HG03196 (cell line): ENCODE results near the gene UBTFL1.
"Not testable (repeated sequence)": the region's sequence is repeated elsewhere in the genome, so short reads cannot be mapped to it uniquely, and the experiment has no call there.

Source experiments
- ATAC-seq: cut with Tn5 transposase; IDR thresholded peaks from one replicate; pipeline ENCODE4 v1.9.1; 2021; ENCODE audit not compliant: unreplicated experiment

The UBTFL1 gene, protein sequence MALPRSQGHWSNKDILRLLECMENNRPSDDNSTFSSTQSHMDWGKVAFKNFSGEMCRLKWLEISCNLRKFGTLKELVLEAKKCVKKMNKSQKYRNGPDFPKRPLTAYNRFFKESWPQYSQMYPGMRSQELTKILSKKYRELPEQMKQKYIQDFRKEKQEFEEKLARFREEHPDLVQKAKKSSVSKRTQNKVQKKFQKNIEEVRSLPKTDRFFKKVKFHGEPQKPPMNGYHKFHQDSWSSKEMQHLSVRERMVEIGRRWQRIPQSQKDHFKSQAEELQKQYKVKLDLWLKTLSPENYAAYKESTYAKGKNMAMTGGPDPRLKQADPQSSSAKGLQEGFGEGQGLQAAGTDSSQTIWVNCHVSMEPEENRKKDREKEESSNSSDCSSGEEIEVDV

DNA sequence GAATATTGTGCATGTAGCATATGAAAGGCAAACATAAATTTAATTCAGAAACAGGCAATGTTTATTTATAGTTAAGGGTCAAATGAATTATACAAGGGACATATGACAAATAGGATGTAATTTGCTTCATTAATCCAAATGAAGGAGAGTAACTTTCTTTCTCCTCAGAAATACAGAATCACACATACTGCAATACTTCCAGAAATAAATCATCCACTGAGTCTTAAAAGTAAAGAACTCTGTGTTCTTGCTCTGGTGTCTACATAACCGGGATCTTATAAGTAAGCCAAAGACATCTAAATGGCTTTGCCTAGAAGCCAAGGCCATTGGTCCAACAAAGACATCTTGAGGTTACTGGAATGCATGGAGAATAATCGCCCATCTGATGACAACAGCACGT, at the start of gene UBTFL1:
UBTFL1 (plus strand) TSS at position 301 of the 400 bp plus-strand sequence; CDS start at position 301, 0 bp downstream.
- not testable (repeated sequence) for ATAC-seq

DNA sequence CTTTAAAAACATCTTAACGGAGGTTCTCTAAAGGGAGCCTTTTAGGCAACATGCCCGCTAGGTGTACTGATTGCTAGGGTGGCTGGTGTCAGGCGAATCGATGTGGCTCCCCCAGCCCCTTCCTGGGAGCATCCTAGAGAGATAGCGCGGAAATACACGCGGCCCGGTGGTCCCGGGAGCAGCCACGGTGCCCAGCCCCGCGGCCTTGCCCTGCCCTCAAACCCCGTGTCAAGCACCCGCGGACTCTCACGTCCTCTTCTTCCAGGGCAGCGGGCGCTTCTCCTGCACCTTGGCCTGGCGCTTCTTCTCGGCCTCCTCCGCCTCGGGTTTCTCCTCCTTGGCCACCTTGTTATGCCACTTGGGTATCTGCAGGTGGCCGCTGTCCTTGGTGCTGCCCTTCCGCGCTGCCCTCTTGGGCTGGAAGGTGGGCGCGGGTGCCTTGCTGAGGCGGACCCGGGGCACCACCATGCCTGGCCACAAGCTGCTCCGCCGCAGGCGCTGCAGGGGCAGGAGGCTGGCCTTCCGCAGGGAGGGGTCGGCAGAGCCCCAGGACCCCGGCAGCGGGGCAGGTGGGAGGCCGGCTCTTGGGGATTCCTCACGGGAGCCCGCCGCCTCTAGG, 34.0 kb upstream of the UBTFL1 start:
- ATAC-seq: not testable (repeated sequence)

DNA sequence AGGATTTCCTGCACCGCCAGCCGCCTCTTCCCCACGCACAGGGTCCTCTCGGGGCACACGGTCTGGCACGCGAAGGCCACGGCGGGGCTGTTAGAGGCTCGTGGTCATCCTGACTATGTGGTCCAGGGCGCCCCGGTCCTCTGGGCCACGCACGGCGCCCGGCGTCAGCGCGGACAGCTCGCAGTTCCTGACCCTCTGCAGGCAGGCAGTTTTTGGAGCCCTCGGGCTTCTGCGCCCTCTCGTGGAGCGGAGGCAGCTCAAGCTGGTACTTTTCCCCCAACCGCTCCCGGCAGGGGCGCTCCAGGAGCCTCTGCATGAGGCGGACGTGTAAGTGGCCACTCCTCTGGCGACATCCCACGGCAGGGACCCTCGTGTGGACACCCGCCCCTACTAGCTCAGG, 33.4 kb upstream of the UBTFL1 start:
- ATAC-seq: not testable (repeated sequence)

DNA sequence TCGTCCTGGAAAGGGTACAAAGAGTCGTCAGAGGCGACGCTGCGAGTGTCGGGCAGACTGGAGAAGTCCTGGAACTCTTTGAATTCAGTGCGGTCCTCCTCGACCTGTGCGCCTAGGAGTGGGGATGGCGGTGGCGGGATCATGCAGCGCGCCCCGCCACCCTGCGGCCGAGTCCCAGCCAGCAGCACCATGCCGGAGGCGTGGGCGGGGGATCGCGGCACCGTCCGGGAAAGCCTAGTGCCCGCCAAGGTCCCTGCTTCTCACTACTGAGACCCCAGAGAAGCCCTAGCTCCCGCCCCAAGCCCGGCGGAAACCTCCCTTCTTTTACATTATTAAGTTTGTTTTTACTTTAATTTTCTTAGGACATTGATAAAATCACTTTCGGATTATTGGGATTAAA, 32.2 kb upstream of the UBTFL1 start:
- ATAC-seq: not testable (repeated sequence)

DNA sequence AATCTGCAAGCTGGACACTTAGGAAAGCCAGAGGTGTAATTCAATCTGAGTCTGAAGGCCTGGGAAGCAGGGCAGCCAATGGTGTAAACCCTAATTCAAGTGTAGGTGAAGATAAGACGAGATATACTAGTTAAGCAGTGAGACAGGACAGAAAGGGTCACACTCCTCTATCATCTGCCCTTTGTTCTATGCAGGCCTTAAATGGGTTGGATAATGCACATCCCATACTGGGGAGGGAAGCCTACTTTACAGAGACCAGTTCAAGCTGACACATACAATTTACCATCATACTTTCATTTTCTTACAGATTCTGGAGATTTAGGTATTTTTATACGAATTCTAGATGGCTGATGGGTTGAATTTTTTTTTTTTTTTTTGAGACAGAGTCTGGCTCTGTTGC, 3.0 kb downstream of the UBTFL1 start:
- ATAC-seq: not testable (repeated sequence)

DNA sequence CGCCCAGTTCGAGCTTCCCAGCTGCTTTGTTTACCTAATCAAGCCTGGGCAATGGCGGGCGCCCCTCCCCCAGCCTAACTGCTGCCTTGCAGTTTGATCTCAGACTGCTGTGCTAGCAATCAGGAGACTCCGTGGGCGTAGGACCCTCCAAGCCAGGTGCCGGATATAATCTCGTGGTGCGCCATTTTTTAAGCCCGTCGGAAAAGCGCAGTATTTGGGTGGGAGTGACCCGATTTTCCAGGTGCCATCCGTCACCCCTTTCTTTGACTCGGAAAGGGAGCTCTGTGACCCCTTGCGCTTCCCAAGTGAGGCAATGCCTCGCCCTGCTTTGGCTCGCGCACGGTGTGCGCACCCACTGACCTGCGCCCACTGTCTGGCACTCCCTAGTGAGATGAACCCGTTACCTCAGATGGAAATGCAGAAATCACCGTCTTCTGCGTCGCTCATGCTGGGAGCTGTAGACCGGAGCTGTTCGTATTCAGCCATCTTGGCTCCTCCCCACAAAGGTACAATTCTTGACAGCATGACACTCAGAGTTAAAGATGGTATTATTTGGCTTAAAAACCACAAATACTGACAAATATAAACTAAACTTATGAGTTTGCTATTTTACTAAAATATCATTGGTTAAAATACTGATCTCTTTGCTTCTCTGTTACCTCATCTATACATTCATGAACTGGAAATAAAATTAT, 9.6 kb downstream of the UBTFL1 start:
- ATAC-seq: not testable (repeated sequence)

DNA sequence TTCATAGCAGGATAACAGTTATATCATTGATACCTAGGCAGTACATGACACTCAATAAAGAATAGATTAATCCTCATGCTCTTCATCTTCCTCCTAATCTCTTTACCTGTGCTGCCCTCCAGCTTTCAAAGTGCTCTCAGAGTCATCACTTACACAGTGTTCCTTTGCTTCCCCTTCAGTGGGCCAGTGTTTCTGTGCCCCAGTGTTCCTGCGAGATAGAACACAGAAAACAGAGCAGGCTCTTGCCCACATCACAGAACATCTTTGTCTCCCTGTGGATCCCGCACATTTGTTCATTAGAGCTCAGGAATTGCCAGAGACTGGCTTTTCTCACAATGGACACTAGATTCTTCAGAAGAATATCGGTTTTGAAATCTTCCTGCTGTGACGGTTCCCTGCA, 12.5 kb downstream of the UBTFL1 start:
- ATAC-seq: not testable (repeated sequence)

DNA sequence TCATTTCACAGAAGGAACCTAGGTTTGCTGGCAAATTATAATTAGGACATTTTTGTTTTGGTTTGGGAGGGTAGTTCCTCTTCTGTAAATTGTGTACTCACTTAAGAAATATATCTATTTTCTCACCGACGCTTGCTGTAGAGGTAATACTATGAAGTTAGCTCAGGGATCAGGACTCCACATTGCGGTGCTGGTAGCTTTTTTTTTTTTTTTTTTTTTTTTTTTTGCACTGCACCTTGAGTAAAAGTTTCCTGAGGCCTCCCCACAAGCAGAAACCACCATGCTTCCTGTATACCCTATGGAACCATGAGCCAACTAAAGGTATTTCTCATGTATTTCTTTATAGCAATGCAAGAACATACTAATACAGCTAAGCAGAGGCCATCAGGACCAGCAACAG, 14.7 kb downstream of the UBTFL1 start:
- no peak for ATAC-seq

DNA sequence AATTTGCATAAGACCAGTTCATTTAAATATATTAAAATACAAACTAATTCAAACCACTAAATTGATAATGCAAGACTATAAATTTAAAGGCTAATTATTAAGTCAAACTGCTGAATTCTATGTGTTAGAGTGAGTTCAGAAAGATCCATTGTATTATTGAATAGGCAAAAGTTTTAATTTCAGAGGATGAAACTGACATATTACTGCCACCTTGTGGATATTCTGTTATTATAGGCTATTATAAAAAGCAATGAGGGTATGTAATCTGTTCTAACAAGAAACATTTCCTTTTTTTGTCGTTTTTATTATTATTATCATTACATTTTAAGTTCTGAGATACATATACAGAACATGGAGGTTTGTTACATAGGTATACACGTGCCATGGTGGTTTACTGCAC, 27.8 kb downstream of the UBTFL1 start:
- no peak for ATAC-seq

DNA sequence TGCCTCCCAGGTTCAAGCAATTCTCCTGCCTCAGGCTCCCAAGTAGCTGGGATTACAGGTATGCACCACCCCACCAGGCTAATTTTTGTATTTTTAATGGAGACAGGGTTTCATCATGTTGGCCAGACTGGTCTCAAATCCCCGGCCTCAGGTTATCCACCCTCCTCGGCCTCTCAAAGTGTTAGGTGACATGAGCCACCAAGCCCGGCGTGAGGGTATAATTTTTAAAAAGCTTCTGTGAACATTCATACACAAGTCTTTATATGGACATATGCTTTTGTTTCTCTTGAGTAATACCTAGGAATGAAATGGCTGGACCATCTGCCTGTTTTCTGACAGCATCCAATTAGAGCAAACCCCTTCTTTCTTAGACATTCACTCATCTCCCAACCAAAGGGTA, 34.4 kb downstream of the UBTFL1 start:
- no peak for ATAC-seq

DNA sequence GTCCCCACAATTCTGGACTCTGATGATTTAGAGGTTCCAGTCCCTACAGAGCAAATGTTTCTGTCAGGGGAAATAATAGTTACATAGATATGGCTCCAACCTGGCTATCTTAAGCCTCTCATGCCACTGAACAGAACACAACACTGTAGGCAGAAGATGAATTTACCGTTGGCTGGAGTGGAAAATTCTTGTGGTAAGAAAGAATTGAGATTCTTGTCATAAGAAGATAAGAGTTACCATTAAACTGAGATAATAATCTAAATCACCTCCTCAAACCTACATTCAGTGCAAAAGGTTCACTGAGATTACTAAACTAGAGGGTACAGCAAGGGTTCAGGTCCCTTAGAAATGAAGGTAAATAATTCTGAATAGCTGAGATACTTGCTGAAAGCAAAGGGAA, 38.6 kb downstream of the UBTFL1 start:
- ATAC-seq: no peak

DNA sequence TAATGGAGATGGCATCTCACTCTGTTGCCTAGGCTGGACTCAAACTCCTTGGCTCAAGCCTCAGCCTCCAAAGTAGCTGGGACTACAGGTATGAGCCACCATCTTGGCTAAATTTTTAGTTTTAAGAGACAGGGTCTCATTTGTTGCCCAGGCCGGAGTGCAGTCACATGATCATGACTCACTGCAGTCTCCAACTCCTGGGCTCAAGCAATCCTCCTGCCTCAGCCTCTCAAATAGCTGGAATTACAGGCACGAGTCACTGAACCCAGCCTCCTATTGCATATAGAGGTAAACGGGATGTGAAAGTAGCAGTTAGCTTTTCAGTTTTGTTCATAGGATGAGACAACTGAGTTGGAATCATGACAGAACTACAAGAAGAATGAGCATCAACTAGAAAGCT, 39.2 kb downstream of the UBTFL1 start:
- ATAC-seq: no peak

DNA sequence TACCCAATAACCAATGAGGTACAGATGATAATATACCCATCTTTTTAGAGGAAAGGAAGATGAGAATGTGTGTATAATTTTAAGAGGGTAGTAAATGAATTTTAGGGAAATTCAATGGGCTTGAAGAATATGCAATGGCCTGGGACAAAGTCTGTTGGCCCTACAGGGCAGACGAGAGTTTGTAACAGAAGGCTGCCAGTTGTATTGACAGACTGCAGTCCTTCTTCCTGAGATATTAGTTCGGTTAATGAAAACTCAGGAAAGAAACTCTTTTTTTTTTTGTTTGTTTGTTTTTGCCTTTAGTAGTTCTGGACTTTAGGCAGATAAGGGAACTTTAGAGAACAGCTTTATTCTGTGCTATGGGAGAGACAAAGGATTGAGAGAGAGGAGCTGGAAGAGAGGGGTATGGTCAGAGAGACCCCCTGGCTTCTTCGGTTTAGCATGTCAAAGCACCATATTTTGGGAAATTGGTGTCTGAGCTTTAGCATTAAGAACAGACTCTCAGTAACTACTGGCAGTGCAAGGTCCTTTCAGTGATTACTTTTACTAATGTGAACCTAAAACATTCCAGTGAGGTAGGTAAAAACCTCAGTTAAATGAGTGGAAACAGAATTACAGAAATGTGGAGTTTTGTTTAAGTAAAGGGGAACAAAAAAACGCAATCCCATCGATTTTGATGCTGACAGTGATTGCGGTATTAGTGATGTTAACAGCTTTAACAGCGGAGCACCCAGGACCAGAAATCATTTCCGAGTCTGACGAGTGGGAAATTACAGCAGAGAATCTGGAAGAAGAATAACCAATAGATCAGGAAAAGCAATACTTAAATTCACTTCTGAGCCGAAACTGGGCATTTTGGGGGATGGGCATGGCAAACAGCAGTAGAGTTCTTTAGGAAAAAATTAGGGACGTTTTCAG, 48.1 kb downstream of the UBTFL1 start:
- ATAC-seq: no peak

DNA sequence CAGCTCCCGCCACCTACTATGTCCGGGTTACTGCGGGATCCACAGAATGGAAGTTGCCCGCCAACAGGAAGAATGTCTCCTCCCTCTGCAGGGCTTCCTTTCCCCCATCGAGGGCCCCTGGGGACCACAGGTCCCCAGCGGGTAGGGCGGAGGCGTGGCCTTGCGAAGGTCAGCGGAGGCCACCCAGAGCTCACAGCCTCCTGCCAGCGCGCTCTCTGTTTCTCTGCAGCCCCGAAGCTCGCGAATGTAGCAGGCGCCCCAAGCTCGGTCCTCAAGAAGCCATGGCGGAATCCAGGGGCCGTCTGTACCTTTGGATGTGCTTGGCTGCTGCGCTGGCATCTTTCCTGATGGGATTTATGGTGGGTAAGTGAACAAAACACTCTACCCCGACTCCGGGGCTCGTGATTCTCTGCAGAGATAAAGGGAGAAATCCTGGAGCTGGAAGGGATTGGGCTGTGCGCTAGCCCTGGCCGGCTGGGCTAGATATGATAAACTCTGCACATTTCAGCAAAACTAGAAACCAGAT, 48.8 kb downstream of the UBTFL1 start, which contains the start of gene NAALAD2:
NAALAD2 (plus strand) TSS at position 186 of the 526 bp plus-strand sequence; CDS start at position 282, 96 bp downstream.
- peak; percentile 98 for ATAC-seq

DNA sequence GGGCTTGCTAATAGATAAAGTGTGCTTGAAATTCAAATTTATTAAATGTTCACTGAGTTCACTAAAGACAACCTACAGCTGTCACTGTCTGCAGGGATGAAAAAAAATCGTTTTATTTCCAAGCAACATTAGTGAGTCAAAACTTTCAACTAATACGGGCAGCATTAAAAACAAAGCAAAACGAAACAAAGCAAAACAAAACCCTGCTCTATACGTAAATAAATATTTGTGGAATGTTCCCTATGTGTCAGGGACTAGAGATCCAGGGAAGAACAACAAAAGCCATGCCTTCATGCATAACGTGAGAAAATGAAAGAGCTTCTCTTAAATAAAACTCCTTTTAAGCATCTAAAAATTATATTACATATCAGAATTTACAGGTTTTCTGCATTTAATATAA, 49.3 kb downstream of the UBTFL1 start:
- ATAC-seq: peak; percentile 7
